ENCODE data around the gene PHOX2B.

GRCh38 chr4:41734371-41734770, 14.2 kb downstream of the PHOX2B start:
- no peak for TF ChIP-seq CTCF (IDR thresholded peaks at IDR 0.05)
- no peak for TF ChIP-seq POLR2A (IDR thresholded peaks at IDR 0.05)
